SK-N-MC (cell line): ENCODE data around the gene IQCM.

ENCODE experiments used
- EZH2 ChIP-seq: fragments of 200-600 bp; sonication (generic); IDR thresholded peaks from one replicate; pipeline ENCODE4 v1.6.1; 2017; ENCODE audit warnings: antibody characterized with exemption
- POLR2AphosphoS5 ChIP-seq: IDR thresholded peaks from 2 replicates; pipeline ENCODE4 v1.6.1; 2012; ENCODE audit warnings: mild to moderate bottlenecking, low read depth, low read length, borderline replicate concordance

- TF ChIP-seq POLR2AphosphoS5 (no peak), EZH2 (no peak)
Observed at GRCh38 chr4:149349541-149349940, 466.1 kb downstream of the IQCM start.
